HS-27A (cell line): ENCODE results near the gene ACADSB.

Experiments used
- DNase-seq: peaks from one replicate; pipeline ENCODE4 v3.0.0-alpha.2; 2012; ENCODE audit warnings: low read depth, missing footprints

ACADSB gene

GRCh38 chr10:123008355-123009104, at the start of gene ACADSB, which contains the start of gene IKZF5:
Gene ACADSB, plus strand, starts transcription at chr10:123009006. Its CDS starts 24 bp downstream, at chr10:123009030.
Gene IKZF5, minus strand, starts transcription at chr10:123008795. Its CDS starts 10,170 bp downstream, at chr10:122998625.
- peak; percentile 67 for DNase-seq

- no peak for DNase-seq
Observed at GRCh38 chr10:122962405-122962804, 46.4 kb upstream of the ACADSB start.

GRCh38 chr10:122966879-122967278, 41.9 kb upstream of the ACADSB start:
- DNase-seq = no peak

- DNase-seq = no peak
Observed at GRCh38 chr10:122968698-122969097, 40.1 kb upstream of the ACADSB start.

- DNase-seq = no peak
Observed at GRCh38 chr10:122974023-122974422, 34.8 kb upstream of the ACADSB start.

GRCh38 chr10:122974543-122975064, 34.2 kb upstream of the ACADSB start:
- no peak for DNase-seq

GRCh38 chr10:122980209-122981065, 28.4 kb upstream of the ACADSB start, which contains the start of gene PSTK:
Gene PSTK, plus strand, starts transcription at chr10:122980401. Its CDS starts 79 bp downstream, at chr10:122980480.
- DNase-seq = peak; percentile 48

GRCh38 chr10:122981066-122981464, 27.7 kb upstream of the ACADSB start:
- DNase-seq = no peak

- DNase-seq = no peak
Observed at GRCh38 chr10:122983898-122984297, 24.9 kb upstream of the ACADSB start.

- no peak for DNase-seq
Observed at GRCh38 chr10:122984708-122985107, 24.1 kb upstream of the ACADSB start.

GRCh38 chr10:122986335-122986734, 22.5 kb upstream of the ACADSB start:
- DNase-seq = no peak

- DNase-seq = no peak
Observed at GRCh38 chr10:122988501-122988900, 20.3 kb upstream of the ACADSB start.

- DNase-seq = no peak
Observed at GRCh38 chr10:122990278-122990677, 18.5 kb upstream of the ACADSB start.

GRCh38 chr10:122992031-122992585, 16.7 kb upstream of the ACADSB start:
- no peak for DNase-seq

- DNase-seq = no peak
Observed at GRCh38 chr10:122993797-122994336, 14.9 kb upstream of the ACADSB start.

GRCh38 chr10:122995936-122996335, 12.9 kb upstream of the ACADSB start:
- DNase-seq = no peak

GRCh38 chr10:122997864-122998263, 10.9 kb upstream of the ACADSB start:
- no peak for DNase-seq

GRCh38 chr10:122998360-122998917, 10.4 kb upstream of the ACADSB start:
- no peak for DNase-seq

GRCh38 chr10:122998934-122999333, 9.9 kb upstream of the ACADSB start:
- no peak for DNase-seq

GRCh38 chr10:122999347-122999746, 9.5 kb upstream of the ACADSB start:
- no peak for DNase-seq

GRCh38 chr10:123000155-123000554, 8.7 kb upstream of the ACADSB start:
- DNase-seq = no peak

- DNase-seq = no peak
Observed at GRCh38 chr10:123001370-123001769, 7.4 kb upstream of the ACADSB start.
